ENCODE data around the gene ARHGEF39.
A peak's percentile ranks its signal among the peaks of the same experiment; 100 is the strongest.

ARHGEF39 gene

GRCh38 chr9:35690614-35691333 is 25.8 kb upstream of the ARHGEF39 start:
- DNase-seq, result no peak

DNA sequence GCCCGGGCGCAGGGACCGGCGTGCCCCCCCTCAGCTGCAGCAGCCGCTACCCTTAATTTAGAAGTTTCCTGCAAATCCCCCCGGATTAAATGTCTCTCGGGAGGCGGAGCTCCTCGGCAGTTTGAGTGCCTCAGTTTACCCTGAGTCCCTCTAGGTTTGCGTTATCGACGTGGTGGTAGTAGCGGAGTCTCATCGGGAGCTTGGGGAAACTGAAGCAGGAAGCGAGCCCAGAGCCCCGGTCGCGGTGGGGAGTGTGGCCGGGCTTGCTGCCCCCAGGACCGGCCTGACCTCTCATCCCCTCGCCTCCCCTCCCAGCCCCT is 25.3 kb upstream of the ARHGEF39 start:
- DNase-seq, result no peak

DNA sequence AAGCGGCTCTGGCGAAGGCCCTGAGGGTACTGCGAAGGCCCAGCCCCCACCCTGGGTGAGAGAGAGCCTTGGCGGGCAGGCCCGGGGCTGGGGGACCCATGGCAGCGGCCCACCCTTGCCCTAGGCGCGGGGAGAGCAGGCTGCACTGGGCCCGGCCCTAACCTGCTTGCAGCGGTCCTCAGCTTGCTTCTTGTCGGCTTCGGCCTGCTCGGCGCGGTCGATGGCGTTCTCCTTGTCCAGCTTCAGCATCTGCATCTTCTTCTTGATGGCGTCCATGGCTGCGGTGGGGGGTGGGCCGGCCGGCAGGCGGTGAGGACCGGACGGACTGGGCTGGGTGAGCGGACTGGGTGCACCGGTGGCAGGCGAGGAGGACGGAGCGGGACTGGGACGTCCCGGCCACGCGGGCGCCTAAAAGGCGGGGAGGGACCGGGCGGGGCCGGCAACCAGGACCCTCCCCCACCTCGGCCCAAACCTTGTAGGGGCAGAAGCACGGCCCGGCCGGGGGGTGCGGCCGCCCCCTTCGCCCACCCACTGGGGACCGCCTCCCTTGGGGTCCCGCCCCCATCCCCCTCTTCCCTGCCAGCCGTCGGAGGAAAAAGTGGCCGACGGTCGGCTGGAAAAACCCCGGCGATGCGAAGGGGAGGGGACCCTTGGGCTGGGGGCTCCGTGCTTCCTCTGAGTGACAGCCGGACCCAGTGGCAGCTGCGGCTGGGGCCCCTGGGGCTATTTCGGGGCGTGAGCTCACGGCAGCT is 24.7 kb upstream of the ARHGEF39 start, which contains the start of gene TPM2:
Gene TPM2, minus strand, starts transcription at position 384 of the 752 bp plus-strand sequence. Its CDS starts 108 bp downstream, at position 276.
- no peak for DNase-seq

- DNase-seq, result no peak
Measured at GRCh38 chr9:35688558-35689541, 23.9 kb upstream of the ARHGEF39 start.

GRCh38 chr9:35687972-35688557 is 23.1 kb upstream of the ARHGEF39 start:
- DNase-seq, result no peak

DNA sequence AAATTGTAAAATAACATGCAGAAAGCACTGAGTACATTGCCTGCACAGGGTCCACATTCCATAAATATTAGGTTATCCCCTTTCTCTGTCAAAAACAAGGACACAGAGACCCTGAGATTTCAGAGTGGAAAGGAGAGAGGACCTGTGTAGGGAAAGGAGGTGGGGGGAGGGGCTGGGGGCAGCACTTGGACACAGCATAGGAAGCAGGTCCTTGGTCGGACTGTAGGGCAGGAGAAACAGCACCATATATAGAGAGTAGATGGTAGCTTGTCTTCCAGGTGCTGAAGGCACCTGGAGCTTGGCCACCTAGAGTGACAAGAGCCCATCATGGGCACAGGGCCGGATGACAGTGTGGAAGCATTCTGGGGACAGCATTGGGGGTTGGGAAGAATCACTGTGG is 22.3 kb upstream of the ARHGEF39 start:
- DNase-seq, result no peak

- DNase-seq, result no peak
Measured at GRCh38 chr9:35686222-35687203, 21.5 kb upstream of the ARHGEF39 start.

GRCh38 chr9:35685506-35685905 is 20.5 kb upstream of the ARHGEF39 start:
- DNase-seq, result no peak

GRCh38 chr9:35684921-35685320 is 19.9 kb upstream of the ARHGEF39 start:
- DNase-seq, result no peak

DNA sequence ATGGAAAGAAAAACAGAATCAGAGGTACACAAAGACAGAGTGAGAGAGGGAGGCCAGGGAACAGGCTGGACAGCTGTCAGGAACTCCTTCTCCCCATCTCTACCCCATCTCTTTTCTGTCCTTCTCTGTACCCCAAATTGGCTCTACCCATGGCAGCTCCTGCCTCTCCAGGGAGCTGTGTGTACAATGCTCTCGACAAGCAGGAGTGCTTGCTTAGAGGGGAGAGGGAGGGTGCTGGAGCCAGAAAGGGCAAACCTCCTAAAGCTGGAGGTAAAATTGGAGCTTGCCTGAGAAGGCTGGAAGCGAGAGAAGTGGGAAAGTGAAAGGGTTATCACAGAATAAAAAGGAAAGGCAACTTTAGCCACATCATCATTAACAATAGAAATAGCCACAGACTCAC is 18.3 kb upstream of the ARHGEF39 start:
- DNase-seq, result no peak

DNA sequence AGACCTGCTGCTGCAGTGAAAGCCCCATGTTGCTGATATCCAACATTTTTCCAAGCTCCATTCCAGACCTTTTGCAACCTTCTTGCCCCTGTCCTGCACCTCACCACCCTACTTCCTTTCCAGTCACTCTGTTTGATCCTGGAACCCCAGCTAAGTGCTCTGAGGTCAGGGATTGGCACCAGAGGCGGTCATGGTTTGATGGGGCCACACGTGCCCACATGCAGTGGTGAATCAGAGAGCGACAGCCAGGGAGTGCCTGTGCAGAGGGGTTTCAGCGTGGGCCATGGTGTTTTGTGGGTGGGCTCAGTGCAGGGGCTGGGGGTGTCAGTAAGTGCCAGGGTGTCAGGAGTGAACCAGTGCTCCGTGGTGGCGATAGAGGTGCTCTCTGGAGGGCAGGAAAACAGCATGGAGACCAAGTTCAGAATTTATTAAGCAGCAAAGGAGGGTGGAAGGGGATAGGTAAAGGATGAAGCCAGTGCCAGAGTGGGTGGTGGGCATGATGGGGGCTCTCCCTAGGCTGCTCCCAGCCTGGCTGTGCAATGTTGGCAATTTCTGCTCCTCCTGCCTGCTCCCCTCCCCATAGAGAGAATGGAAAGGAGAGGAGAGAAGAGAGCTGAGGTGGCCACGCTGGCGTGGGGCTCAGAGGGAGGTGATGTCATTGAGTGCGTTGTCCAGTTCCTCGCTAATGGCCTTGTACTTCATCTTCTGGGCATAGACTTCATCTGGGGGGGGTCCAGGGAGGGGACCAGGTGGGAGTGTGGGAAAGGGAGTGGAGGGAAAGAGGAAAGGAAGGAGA is 17.7 kb upstream of the ARHGEF39 start:
- DNase-seq, result no peak

GRCh38 chr9:35682051-35682450 is 17.1 kb upstream of the ARHGEF39 start:
- no peak for DNase-seq

- no peak for DNase-seq
Measured at GRCh38 chr9:35681341-35682002, 16.5 kb upstream of the ARHGEF39 start.

- DNase-seq, result peak; percentile 89
Measured at GRCh38 chr9:35680331-35681105, 15.5 kb upstream of the ARHGEF39 start.

DNA sequence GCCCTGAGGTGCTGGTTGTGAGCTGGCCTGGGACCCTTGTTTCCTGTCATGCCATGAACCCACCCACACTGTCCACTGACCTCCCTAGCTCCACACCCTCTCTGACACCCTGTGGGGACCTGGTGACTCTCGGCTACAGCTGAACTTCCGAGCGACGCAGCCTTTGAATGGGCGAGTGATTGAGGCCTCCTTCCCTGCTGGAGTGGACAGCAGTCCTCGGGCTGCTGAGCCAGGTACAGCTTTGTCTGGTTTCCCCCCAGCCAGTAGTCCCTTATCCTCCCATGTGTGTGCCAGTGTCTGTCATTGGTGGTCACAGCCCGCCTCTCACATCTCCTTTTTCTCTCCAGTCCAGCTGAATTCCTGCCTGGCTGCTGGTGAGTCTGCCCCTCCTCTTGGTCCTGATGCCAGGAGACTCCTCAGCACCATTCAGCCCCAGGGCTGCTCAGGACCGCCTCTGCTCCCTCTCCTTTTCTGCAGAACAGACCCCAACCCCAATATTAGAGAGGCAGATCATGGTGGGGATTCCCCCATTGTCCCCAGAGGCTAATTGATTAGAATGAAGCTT is 14.9 kb upstream of the ARHGEF39 start:
- no peak for DNase-seq

GRCh38 chr9:35679091-35679490 is 14.1 kb upstream of the ARHGEF39 start:
- no peak for DNase-seq

GRCh38 chr9:35675732-35676392 is 10.9 kb upstream of the ARHGEF39 start:
- no peak for DNase-seq

DNA sequence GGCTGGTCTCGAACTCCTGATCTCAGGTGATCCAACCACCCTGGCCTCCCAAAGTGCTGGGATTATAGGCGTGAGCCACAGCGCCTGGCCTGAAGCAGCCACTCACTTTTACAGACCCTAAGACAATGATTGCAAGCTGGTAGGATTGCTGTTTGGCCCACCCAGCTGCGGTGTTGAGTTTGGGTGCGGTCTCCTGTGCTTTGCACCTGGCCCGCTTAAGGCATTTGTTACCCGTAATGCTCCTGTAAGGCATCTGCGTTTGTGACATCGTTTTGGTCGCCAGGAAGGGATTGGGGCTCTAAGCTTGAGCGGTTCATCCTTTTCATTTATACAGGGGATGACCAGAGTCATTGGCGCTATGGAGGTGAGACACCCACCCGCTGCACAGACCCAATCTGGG is 10.2 kb upstream of the ARHGEF39 start:
- DNase-seq, result no peak

DNA sequence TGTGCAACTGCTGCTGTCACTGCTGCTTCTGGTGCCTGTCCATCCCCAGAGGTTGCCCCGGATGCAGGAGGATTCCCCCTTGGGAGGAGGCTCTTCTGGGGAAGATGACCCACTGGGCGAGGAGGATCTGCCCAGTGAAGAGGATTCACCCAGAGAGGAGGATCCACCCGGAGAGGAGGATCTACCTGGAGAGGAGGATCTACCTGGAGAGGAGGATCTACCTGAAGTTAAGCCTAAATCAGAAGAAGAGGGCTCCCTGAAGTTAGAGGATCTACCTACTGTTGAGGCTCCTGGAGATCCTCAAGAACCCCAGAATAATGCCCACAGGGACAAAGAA is 9.0 kb upstream of the ARHGEF39 start:
- no peak for DNase-seq

All from NCI-H1048 (cell line).